HepG2 (cell line): ENCODE results near the gene KANK4. TPM values are rescaled to one million over a fixed set of nuclear protein-coding genes. Genes with fewer than 3 reads are reported as not detected.

Experiments used
- ATAC-seq: fragments of 200-7000 bp; cut with Tn5 transposase; 3 replicates; pipeline ENCODE4 v1.9.1; 2020; ENCODE audit warnings: mild to moderate bottlenecking, moderate library complexity
- BruUV-seq: library from RNA; stranded (reverse); fragments of 400-500 nt; replicated peaks from 2 replicates; lab custom pipeline; 2021; lab: Mats Ljungman, UMichigan
- CTCF ChIA-PET: fragments of 300-600 bp; formaldehyde crosslinking; extraction: SDS; loops from one replicate; lab custom pipeline; 2021; ENCODE audit warnings: low total read pairs, inconsistent platforms, low intra/inter-chr PET ratio; lab: Yijun Ruan, JAX
- POLR2A ChIA-PET: fragments of 350-600 bp; sonication (Branson Sonifier 250); formaldehyde crosslinking; loops from one replicate; lab custom pipeline; 2020; ENCODE audit warnings: antibody characterized with exemption, inconsistent platforms; lab: Yijun Ruan, JAX
- DNase-seq: peaks from one replicate; pipeline ENCODE4 v3.0.0-alpha.2; 2015; ENCODE audit warnings: low spot score
- FAIRE-seq: peaks from 3 replicates; lab custom pipeline; 2011; peaks lifted over from hg19 to GRCh38; lab: Jason Lieb, UNC
- H2AFZ ChIP-seq: one replicate; pipeline ENCODE4 v1.6.1; 2011; ENCODE audit warnings: low read length, inconsistent platforms
- H3K27ac ChIP-seq: fragments of 300-600 bp; 3 replicates; pipeline ENCODE4 v1.8.0; 2011; ENCODE audit warnings: mixed run types, mild to moderate bottlenecking, mixed read lengths, low read length, inconsistent platforms; ENCODE audit not compliant: insufficient read depth; ENCODE audit errors: extremely low read length
- H3K27me3 ChIP-seq, 2 experiments: fragments of 200-600 bp in 1 of 2; 2 replicates in 1 of 2; 3 replicates in 1 of 2; pipeline versions ENCODE4 v1.6.0 to v1.8.0; 2011; ENCODE audit warnings: low read length in 2 of 2, mild to moderate bottlenecking in 2 of 2, moderate library complexity in 2 of 2, inconsistent platforms in 1 of 2; ENCODE audit not compliant: insufficient read depth in 2 of 2, control insufficient read depth in 1 of 2
- H3K36me3 ChIP-seq, 2 experiments: fragments of 200-600 bp in 1 of 2; replicated peaks in 1 of 2; 2 replicates in 1 of 2; 3 replicates in 1 of 2; pipeline versions ENCODE4 v1.5.1 to v1.8.0; 2011; ENCODE audit warnings: low read length in 2 of 2, inconsistent platforms in 1 of 2; ENCODE audit not compliant: insufficient read depth in 2 of 2, control insufficient read depth in 1 of 2
- H3K4me1 ChIP-seq: 2 replicates; pipeline ENCODE4 v1.5.1; 2012; ENCODE audit warnings: low read length, inconsistent platforms; ENCODE audit not compliant: insufficient read depth
- H3K4me2 ChIP-seq: 2 replicates; pipeline ENCODE4 v1.6.0; 2011; ENCODE audit warnings: low read depth, low read length, inconsistent platforms
- H3K4me3 ChIP-seq, 3 experiments: fragments of 200-600 bp in 1 of 3; sonication (generic), shearing (Covaris generic) in 1 of 3; replicated peaks in 1 of 3; 2 replicates each; pipeline ENCODE4 v1.5.1; 2011 to 2016; ENCODE audit warnings: low read length in 3 of 3, inconsistent platforms in 2 of 3, low read depth in 2 of 3, mild to moderate bottlenecking in 2 of 3, control low read depth in 1 of 3, mixed read lengths in 1 of 3; ENCODE audit not compliant: insufficient read depth in 1 of 3
- H3K79me2 ChIP-seq: one replicate; pipeline ENCODE4 v1.6.1; 2011; ENCODE audit warnings: low read length, inconsistent platforms; ENCODE audit not compliant: insufficient read depth
- H3K9ac ChIP-seq: 2 replicates; pipeline ENCODE4 v1.6.0; 2011; ENCODE audit warnings: mild to moderate bottlenecking, low read depth, low read length, inconsistent platforms; ENCODE audit not compliant: insufficient read depth
- H3K9me3 ChIP-seq: 2 replicates; pipeline ENCODE4 v1.5.1; 2012; ENCODE audit warnings: mild to moderate bottlenecking, low read length
- H4K20me1 ChIP-seq: 2 replicates; pipeline ENCODE4 v1.6.0; 2011; ENCODE audit warnings: inconsistent platforms, mild to moderate bottlenecking, low read length, moderate library complexity; ENCODE audit not compliant: insufficient read depth
- ATF7 ChIP-seq, 2 experiments: fragments of 450-650 bp in 1 of 2; sonication (generic) in 1 of 2; formaldehyde crosslinking in 1 of 2; IDR thresholded peaks; 2 replicates each; pipeline versions ENCODE4 v1.4.0 to v1.6.1; 2016 to 2020; ENCODE audit warnings: antibody characterized with exemption in 1 of 2, mild to moderate bottlenecking in 1 of 2, missing genetic modification reagents in 1 of 2
- E2F5 ChIP-seq: sonication (generic); formaldehyde crosslinking; conservative IDR thresholded peaks from 2 replicates; pipeline ENCODE4 v1.4.0; 2020; ENCODE audit warnings: missing genetic modification reagents
- HOXA5 ChIP-seq: sonication (generic); formaldehyde crosslinking; IDR thresholded peaks from 2 replicates; pipeline ENCODE4 v1.4.0; 2020; ENCODE audit warnings: missing genetic modification reagents
- KLF15 ChIP-seq: sonication (generic); formaldehyde crosslinking; IDR thresholded peaks from 2 replicates; pipeline ENCODE4 v1.8.1; 2023; ENCODE audit warnings: borderline replicate concordance, mild to moderate bottlenecking, inconsistent platforms, missing genetic modification reagents, mixed read lengths
- NCOA1 ChIP-seq: sonication (generic); formaldehyde crosslinking; IDR thresholded peaks from 2 replicates; pipeline ENCODE4 v1.9.0; 2021; ENCODE audit warnings: missing genetic modification reagents
- NONO ChIP-seq, 2 experiments: fragments of 450-650 bp in 1 of 2; sonication (generic) in 1 of 2; formaldehyde crosslinking in 1 of 2; IDR thresholded peaks in 1 of 2; conservative IDR thresholded peaks in 1 of 2; 2 replicates each; pipeline versions ENCODE4 v1.6.1 to v1.8.0; 2017 to 2022; ENCODE audit warnings: mild to moderate bottlenecking in 1 of 2, missing genetic modification reagents in 1 of 2, moderate library complexity in 1 of 2
- TAF15 ChIP-seq: fragments of 200-400 bp; formaldehyde crosslinking; IDR thresholded peaks from one replicate; pipeline ENCODE4 v1.6.1; 2018; ENCODE audit warnings: mild to moderate bottlenecking, low read depth, low read length; ENCODE audit not compliant: poor library complexity, severe bottlenecking
- TCF7 ChIP-seq: sonication (generic); IDR thresholded peaks from 2 replicates; pipeline ENCODE4 v1.6.1; 2016; ENCODE audit warnings: antibody characterized with exemption, low read depth
- U2AF2 ChIP-seq: fragments of 200-400 bp; formaldehyde crosslinking; IDR thresholded peaks from 2 replicates; pipeline ENCODE4 v1.6.1; 2017; ENCODE audit warnings: low read depth, mild to moderate bottlenecking, low read length
- ZBTB20 ChIP-seq: sonication (generic); formaldehyde crosslinking; IDR thresholded peaks from 2 replicates; pipeline ENCODE4 v1.8.1; 2023; ENCODE audit warnings: missing genetic modification reagents, low read depth, mild to moderate bottlenecking, borderline replicate concordance
- ZEB1 ChIP-seq: IDR thresholded peaks from 2 replicates; pipeline ENCODE4 v1.6.1; 2012; ENCODE audit warnings: mild to moderate bottlenecking, low read depth, inconsistent platforms; ENCODE audit not compliant: insufficient replicate concordance
- ZNF331 ChIP-seq: sonication (generic); formaldehyde crosslinking; IDR thresholded peaks from 2 replicates; pipeline ENCODE4 v1.4.0; 2020; ENCODE audit warnings: missing genetic modification reagents
- ZNF562 ChIP-seq: sonication (generic); formaldehyde crosslinking; IDR thresholded peaks from 2 replicates; pipeline ENCODE4 v1.8.0; 2022; ENCODE audit warnings: missing genetic modification reagents, borderline replicate concordance
- ZNF572 ChIP-seq: sonication (generic); formaldehyde crosslinking; IDR thresholded peaks from 2 replicates; pipeline ENCODE4 v1.5.1; 2020; ENCODE audit warnings: mild to moderate bottlenecking, missing genetic modification reagents
- ZNF75D ChIP-seq: sonication (generic); formaldehyde crosslinking; IDR thresholded peaks from 2 replicates; pipeline ENCODE4 v1.8.1; 2023; ENCODE audit warnings: missing genetic modification reagents, mild to moderate bottlenecking, borderline replicate concordance
- ZSCAN21 ChIP-seq: sonication (generic); formaldehyde crosslinking; IDR thresholded peaks from 2 replicates; pipeline ENCODE4 v1.8.0; 2022; ENCODE audit warnings: mild to moderate bottlenecking, missing genetic modification reagents, moderate library complexity, borderline replicate concordance
- WGBS: methylation state at CpG from one replicate; pipeline ENCODE4 v1.1.6; 2017; ENCODE audit warnings: low lambda C conversion rate; 5-methylcytosine and 5-hydroxymethylcytosine counted together
- in situ Hi-C: cut with HindIII; loops from 2 replicates; pipeline ENCODE4 v1.10.0; 2017; ENCODE audit warnings: low pct_unique_long_range_greater_than_20kb; ENCODE audit not compliant: extremely low pct_ligation_motif_present
- intact Hi-C: fragments of 100-400 bp; cut with micrococcal nuclease; formaldehyde crosslinking; loops from one replicate; pipeline ENCODE4 v1.10.0; 2022; ENCODE audit not compliant: unreplicated experiment
- polyA plus RNA-seq, 8 experiments: library from polyadenylated mRNA; depleted of rRNA in 3 of 8; stranded (reverse) in 7 of 8; unstranded in 1 of 8; fragments of >200 nt; fragmentation: Illumina TruSeq in 4 of 8; extraction: Trizol in 4 of 8; gene quantifications; 2 replicates each; pipeline versions ENCODE4 v1.2.1 to v1.2.3, GENCODE V29; 2011 to 2016; ENCODE audit warnings: low read depth in 4 of 8, missing spikeins in 1 of 8, mixed read lengths in 1 of 8; ENCODE audit not compliant: insufficient read depth in 1 of 8
- total RNA-seq, 5 experiments: library from RNA; depleted of rRNA; stranded (reverse); fragments of >200 nt; fragmentation: Illumina TruSeq; extraction: Trizol; gene quantifications; 2 replicates each; pipeline ENCODE4 v1.2.3, GENCODE V29; 2016; ENCODE audit warnings: low read depth in 1 of 5
- TF ChIP-seq, protein P1 (sequence below): sonication (generic); formaldehyde crosslinking; IDR thresholded peaks from 2 replicates; pipeline ENCODE4 v1.5.0; 2020; ENCODE audit warnings: missing genetic modification reagents, mild to moderate bottlenecking, borderline replicate concordance

KANK4 gene
- total and polyA plus RNA-seq, 2 of the 13 experiments (the other 11 are each of a cell fraction or from before 2014, with no cell fraction given) = 16.1 to 25.7 TPM

DNA sequence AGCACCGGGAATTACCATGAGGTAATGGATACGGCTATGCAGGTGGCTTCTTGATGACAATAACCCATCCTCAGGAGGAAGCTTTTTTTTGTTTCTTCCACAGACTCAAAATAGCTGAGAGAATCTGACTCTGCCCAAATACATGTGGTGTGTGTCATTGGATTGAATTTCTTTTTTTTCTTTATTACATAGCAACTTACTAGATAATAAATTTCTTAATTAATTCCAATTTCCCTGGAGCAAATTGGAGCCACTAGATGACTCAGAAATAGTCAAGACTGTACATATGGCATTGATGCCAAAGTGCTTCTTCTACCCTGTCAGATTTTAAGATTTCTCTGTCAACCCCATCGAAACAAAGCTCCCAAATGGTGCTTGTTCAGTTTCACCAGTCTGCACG lies 81.9 kb downstream of the KANK4 start:
- H3K9ac ChIP-seq = peak overlapping the region; percentile 48
- BruUV-seq = no TSS peak
- intact Hi-C loops (no loop called here), in situ Hi-C loops (no loop called here)
- no peaks in the 10 kb centered on the region for H3K9me3 ChIP-seq
- no peaks in the 10 kb centered on the region for H3K36me3 ChIP-seq
- H3K79me2 ChIP-seq = no peaks in the 10 kb centered on the region
- no peak for ATAC-seq
- no peaks in the 10 kb centered on the region for H3K27me3 ChIP-seq
- H3K27ac ChIP-seq = peak overlapping the region; percentile 86
- ChIA-PET POLR2A (interaction anchor here (0.6 to 1.0 kb wide), 2 partner anchors 8 to 9 kb away, joined by 3 read pairs; no protein-coding TSS in a partner anchor), CTCF (no interaction called here)
- peaks cover 83% of the 10 kb centered on the region for H3K4me1 ChIP-seq
- TF ChIP-seq ZEB1 (peak; percentile 17), NCOA1 (0 out of 2 replicates have a peak, but pooled peaks have one; percentile 23)
- TF ChIP-seq, protein P1, sequence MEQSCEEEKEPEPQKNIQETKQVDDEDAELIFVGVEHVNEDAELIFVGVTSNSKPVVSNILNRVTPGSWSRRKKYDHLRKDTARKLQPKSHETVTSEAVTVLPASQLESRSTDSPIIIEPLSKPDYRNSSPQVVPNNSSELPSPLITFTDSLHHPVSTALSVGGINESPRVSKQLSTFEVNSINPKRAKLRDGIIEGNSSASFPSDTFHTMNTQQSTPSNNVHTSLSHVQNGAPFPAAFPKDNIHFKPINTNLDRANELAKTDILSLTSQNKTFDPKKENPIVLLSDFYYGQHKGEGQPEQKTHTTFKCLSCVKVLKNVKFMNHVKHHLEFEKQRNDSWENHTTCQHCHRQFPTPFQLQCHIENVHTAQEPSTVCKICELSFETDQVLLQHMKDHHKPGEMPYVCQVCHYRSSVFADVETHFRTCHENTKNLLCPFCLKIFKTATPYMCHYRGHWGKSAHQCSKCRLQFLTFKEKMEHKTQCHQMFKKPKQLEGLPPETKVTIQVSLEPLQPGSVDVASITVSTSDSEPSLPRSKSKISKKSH (CRISPR knock-in tag) = no peak
- no peak overlapping the region; a peak in 1 of 6 replicates for H3K4me3 ChIP-seq
- no peak overlapping the region for H2AFZ ChIP-seq
- H4K20me1 ChIP-seq = no peaks in the 10 kb centered on the region
- 70% methylated on average over 4 of the region's 4 CpGs for WGBS
- FAIRE-seq = no peak
- no peak for DNase-seq
- peak overlapping the region; percentile 47 for H3K4me2 ChIP-seq

DNA sequence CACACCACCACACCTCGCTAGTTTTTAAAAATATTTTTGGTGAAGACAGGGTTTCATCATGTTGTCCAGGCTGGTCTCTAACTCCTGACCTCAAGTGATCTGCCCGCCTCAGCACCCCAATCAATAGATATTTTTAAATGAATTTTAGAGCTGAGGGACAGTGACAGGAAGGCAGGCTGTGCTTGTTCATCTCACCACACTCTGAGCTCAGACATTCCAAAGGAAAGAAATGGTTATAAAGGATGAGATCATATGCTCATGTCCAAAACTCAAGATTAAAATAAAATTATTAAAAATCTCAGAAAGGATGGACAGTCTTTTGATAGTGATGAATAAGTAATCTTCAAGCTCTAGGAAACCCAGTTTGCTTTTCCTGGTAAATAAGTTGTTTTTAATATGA lies 83.7 kb downstream of the KANK4 start:
- no peak for DNase-seq
- WGBS = 93% methylated on average over 2 of the region's 2 CpGs
- ChIA-PET POLR2A (no interaction called here), CTCF (no interaction called here)
- Histone ChIP-seq H2AFZ (no peak overlapping the region), H4K20me1 (no peaks in the 10 kb centered on the region), H3K27ac (no peak overlapping the region), H3K36me3 (no peaks in the 10 kb centered on the region), H3K4me3 (no peak overlapping the region), H3K27me3 (no peaks in the 10 kb centered on the region), H3K4me1 (peaks cover 78% of the 10 kb centered on the region), H3K4me2 (no peak overlapping the region), H3K79me2 (no peaks in the 10 kb centered on the region), H3K9ac (no peak overlapping the region), H3K9me3 (no peaks in the 10 kb centered on the region)
- intact Hi-C loops = no loop called here
- in situ Hi-C loops = no loop called here
- no TSS peak for BruUV-seq
- no peak for ATAC-seq
- FAIRE-seq = no peak
- no peak for TF ChIP-seq KLF15 (CRISPR knock-in tag)
- no peak for TF ChIP-seq NONO (IDR thresholded peaks at IDR 0.05)
- TF ChIP-seq NONO (CRISPR knock-in tag; conservative IDR thresholded peaks at IDR 0.05) = no peak
- TF ChIP-seq ZBTB20 (CRISPR knock-in tag) = no peak
- TF ChIP-seq ATF7 (IDR thresholded peaks at IDR 0.05) = no peak
- no peak for TF ChIP-seq ATF7 (CRISPR knock-in tag; IDR thresholded peaks at IDR 0.05)
- TF ChIP-seq HOXA5 (CRISPR knock-in tag) = no peak
- no peak for TF ChIP-seq TCF7
- TF ChIP-seq ZNF572 (CRISPR knock-in tag) = no peak
- no peak for TF ChIP-seq ZSCAN21 (CRISPR knock-in tag)
- TF ChIP-seq U2AF2 = no peak
- no peak for TF ChIP-seq ZNF75D (CRISPR knock-in tag)
- no peak for TF ChIP-seq ZNF331 (CRISPR knock-in tag)
- TF ChIP-seq ZNF562 = no peak
- TF ChIP-seq E2F5 (CRISPR knock-in tag) = no peak
- TF ChIP-seq TAF15 = no peak
